ENCODE results near the gene REEP2.

Gene REEP2

DNA sequence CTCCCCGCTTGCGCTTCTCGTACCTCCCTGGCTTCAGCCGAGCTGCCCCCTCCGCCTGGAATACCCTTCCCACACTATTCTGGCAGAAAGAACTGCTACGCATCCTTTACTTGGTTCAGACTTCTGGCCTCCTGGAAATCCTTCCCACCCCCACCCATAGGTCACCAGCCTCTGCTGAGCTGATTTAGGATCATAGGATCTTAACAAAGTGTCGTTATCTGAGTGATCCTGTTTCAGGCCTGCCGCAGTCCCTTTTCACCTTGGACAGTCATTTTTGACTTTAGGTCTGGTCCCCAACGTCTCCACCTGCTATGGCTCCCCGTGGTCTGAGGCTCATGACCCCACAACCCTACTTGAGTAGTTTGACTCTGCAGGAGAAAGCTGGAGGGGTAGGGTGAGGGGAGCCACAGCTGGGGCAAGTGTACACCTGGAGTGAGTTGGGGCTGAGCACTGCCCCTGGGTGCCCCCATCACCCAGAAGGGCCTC lies 53.7 kb downstream of the REEP2 start:
- H3F3A ChIP-seq (ENCODE audit: low read depth), result no peaks in the 10 kb centered on the region
- H3K27me3 ChIP-seq (ENCODE audit: insufficient read depth, low read length, poor library complexity, severe bottlenecking), result peaks cover 30% of the 10 kb centered on the region
- no peaks in the 10 kb centered on the region for H3K36me3 ChIP-seq (ENCODE audit: insufficient read depth, low read length)
- peak overlapping the region; percentile 67 for H2AFZ ChIP-seq (ENCODE audit: low read length)
- peak overlapping the region; percentile 84 for H3K4me2 ChIP-seq (ENCODE audit: low read depth, low read length, poor library complexity, severe bottlenecking)
- H3K4me3 ChIP-seq (ENCODE audit: low read length, poor library complexity, severe bottlenecking), result peak overlapping the region; percentile 73
- TF ChIP-seq, protein P1, sequence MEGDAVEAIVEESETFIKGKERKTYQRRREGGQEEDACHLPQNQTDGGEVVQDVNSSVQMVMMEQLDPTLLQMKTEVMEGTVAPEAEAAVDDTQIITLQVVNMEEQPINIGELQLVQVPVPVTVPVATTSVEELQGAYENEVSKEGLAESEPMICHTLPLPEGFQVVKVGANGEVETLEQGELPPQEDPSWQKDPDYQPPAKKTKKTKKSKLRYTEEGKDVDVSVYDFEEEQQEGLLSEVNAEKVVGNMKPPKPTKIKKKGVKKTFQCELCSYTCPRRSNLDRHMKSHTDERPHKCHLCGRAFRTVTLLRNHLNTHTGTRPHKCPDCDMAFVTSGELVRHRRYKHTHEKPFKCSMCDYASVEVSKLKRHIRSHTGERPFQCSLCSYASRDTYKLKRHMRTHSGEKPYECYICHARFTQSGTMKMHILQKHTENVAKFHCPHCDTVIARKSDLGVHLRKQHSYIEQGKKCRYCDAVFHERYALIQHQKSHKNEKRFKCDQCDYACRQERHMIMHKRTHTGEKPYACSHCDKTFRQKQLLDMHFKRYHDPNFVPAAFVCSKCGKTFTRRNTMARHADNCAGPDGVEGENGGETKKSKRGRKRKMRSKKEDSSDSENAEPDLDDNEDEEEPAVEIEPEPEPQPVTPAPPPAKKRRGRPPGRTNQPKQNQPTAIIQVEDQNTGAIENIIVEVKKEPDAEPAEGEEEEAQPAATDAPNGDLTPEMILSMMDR (conservative IDR thresholded peaks at IDR 0.05; ENCODE audit: low read length), result no peak
- TF ChIP-seq EZH2phosphoT487 (IDR thresholded peaks at IDR 0.05; ENCODE audit: borderline replicate concordance), result no peak
- no peaks in the 10 kb centered on the region for H3K9me2 ChIP-seq (replicated peaks; ENCODE audit: low read depth, low read length)
- H3K9ac ChIP-seq (ENCODE audit: low read depth, low read length, poor library complexity, severe bottlenecking), result no peak overlapping the region
- H3K79me2 ChIP-seq (ENCODE audit: insufficient read depth, low read length), result no peaks in the 10 kb centered on the region
- H3K4me1 ChIP-seq (ENCODE audit: insufficient read depth, low read length, poor library complexity, severe bottlenecking), result peaks cover 17% of the 10 kb centered on the region
- H3K9me3 ChIP-seq (ENCODE audit: insufficient read depth, low read depth, low read length), result no peaks in the 10 kb centered on the region
- no peaks in the 10 kb centered on the region for H4K20me1 ChIP-seq (ENCODE audit: insufficient read depth, low read length, poor library complexity, severe bottlenecking)

- Histone ChIP-seq H3K9me3 (ENCODE audit: insufficient read depth, low read depth, low read length) (no peaks in the 10 kb centered on the region), H3F3A (ENCODE audit: low read depth) (no peaks in the 10 kb centered on the region), H3K27me3 (ENCODE audit: insufficient read depth, low read length, poor library complexity, severe bottlenecking) (peaks cover 15% of the 10 kb centered on the region), H3K9me2 (replicated peaks; ENCODE audit: low read depth, low read length) (no peaks in the 10 kb centered on the region), H3K4me1 (ENCODE audit: insufficient read depth, low read length, poor library complexity, severe bottlenecking) (peaks cover 17% of the 10 kb centered on the region), H3K4me2 (ENCODE audit: low read depth, low read length, poor library complexity, severe bottlenecking) (no peak overlapping the region), H3K79me2 (ENCODE audit: insufficient read depth, low read length) (no peaks in the 10 kb centered on the region), H3K36me3 (ENCODE audit: insufficient read depth, low read length) (no peaks in the 10 kb centered on the region), H3K9ac (ENCODE audit: low read depth, low read length, poor library complexity, severe bottlenecking) (no peak overlapping the region), H4K20me1 (ENCODE audit: insufficient read depth, low read length, poor library complexity, severe bottlenecking) (no peaks in the 10 kb centered on the region), H3K4me3 (ENCODE audit: low read length, poor library complexity, severe bottlenecking) (no peak overlapping the region), H2AFZ (ENCODE audit: low read length) (no peak overlapping the region)
- no peak for TF ChIP-seq EZH2phosphoT487 (IDR thresholded peaks at IDR 0.05; ENCODE audit: borderline replicate concordance)
- TF ChIP-seq, protein P1 (conservative IDR thresholded peaks at IDR 0.05; ENCODE audit: low read length), result no peak
These were observed 56.5 kb downstream of the REEP2 start for GRCh38 chr5:138495351-138495750.
